Neutrophil (primary cell): ENCODE data around the gene GPR4.

Source experiments
- H3K27ac ChIP-seq: fragments of 200-600 bp; sonication (generic); 2 replicates; pipeline ENCODE4 v1.5.1; 2016; ENCODE audit warnings: mild to moderate bottlenecking, moderate library complexity
- H3K27me3 ChIP-seq: fragments of 200-600 bp; sonication (generic); 2 replicates; pipeline ENCODE4 v1.6.0; 2016; ENCODE audit warnings: mild to moderate bottlenecking
- H3K36me3 ChIP-seq: fragments of 200-600 bp; sonication (generic); 2 replicates; pipeline ENCODE4 v1.5.1; 2017
- H3K4me1 ChIP-seq, 2 experiments: fragments of 200-600 bp in 1 of 2; sonication (generic) in 1 of 2; 1 replicate in 1 of 2; 2 replicates in 1 of 2; pipeline versions ENCODE4 v1.5.1 to v1.6.1; 2013 to 2016; ENCODE audit warnings: low read depth in 1 of 2, low read length in 1 of 2, mild to moderate bottlenecking in 1 of 2, moderate library complexity in 1 of 2; ENCODE audit not compliant: control insufficient read depth in 1 of 2, insufficient read depth in 1 of 2
- H3K4me3 ChIP-seq, 2 experiments: fragments of 200-600 bp in 1 of 2; sonication (generic) in 1 of 2; 1 replicate in 1 of 2; 2 replicates in 1 of 2; pipeline ENCODE4 v1.5.1; 2013 to 2016; ENCODE audit warnings: low read depth in 1 of 2, low read length in 1 of 2, mild to moderate bottlenecking in 1 of 2, moderate library complexity in 1 of 2
- H3K9me3 ChIP-seq: fragments of 200-600 bp; sonication (generic); 2 replicates; pipeline ENCODE4 v1.5.1; 2016
- TF ChIP-seq, protein P1 (sequence below): fragments of 200-600 bp; sonication (generic); IDR thresholded peaks from 2 replicates; pipeline ENCODE4 v1.5.1; 2016; ENCODE audit warnings: antibody characterized with exemption

Gene GPR4

DNA sequence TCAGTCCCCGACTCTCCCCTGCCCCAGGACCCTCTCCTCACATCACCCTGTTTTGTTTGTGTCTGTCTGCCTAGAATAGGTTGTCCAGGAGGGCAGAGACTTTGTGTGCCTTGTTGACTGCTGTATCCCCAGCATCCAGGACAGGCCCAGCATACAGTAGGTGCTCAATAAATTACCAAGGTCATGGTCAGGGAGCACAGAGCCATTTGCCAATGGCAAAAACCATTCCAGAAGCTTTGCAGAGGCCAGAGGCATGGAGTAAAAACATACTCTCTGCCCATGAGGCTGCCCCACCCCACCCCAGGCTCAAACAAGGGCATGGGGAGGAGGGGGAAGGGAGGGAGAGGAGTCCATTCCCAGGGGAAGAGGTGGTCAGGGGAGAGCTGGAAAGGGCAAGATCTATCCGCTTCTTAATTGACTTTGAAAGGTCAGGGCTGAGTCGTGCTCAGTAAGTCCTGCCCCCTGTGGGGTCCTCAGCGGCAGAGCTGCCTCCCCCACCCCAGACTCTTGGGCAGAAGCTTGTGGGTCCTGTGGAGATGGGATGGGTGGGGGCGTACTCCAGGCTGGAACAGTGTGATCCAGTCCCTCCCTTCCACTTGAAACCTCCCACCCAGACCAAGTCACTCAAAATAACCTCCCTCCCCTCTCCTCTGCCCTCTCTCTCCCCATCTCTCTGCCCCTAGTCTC lies 4.4 kb downstream of the GPR4 start:
- no peaks in the 10 kb centered on the region for H3K9me3 ChIP-seq
- H3K4me1 ChIP-seq, result peaks cover 65 to 75% of the 10 kb centered on the region in 2 experiments
- peak overlapping the region; percentile 82 for H3K27ac ChIP-seq
- TF ChIP-seq, protein P1, sequence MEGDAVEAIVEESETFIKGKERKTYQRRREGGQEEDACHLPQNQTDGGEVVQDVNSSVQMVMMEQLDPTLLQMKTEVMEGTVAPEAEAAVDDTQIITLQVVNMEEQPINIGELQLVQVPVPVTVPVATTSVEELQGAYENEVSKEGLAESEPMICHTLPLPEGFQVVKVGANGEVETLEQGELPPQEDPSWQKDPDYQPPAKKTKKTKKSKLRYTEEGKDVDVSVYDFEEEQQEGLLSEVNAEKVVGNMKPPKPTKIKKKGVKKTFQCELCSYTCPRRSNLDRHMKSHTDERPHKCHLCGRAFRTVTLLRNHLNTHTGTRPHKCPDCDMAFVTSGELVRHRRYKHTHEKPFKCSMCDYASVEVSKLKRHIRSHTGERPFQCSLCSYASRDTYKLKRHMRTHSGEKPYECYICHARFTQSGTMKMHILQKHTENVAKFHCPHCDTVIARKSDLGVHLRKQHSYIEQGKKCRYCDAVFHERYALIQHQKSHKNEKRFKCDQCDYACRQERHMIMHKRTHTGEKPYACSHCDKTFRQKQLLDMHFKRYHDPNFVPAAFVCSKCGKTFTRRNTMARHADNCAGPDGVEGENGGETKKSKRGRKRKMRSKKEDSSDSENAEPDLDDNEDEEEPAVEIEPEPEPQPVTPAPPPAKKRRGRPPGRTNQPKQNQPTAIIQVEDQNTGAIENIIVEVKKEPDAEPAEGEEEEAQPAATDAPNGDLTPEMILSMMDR, result no peak
- H3K36me3 ChIP-seq, result no peaks in the 10 kb centered on the region
- peak overlapping the region; percentile 48 to 50 for H3K4me3 ChIP-seq
- H3K27me3 ChIP-seq, result peaks cover 25% of the 10 kb centered on the region

DNA sequence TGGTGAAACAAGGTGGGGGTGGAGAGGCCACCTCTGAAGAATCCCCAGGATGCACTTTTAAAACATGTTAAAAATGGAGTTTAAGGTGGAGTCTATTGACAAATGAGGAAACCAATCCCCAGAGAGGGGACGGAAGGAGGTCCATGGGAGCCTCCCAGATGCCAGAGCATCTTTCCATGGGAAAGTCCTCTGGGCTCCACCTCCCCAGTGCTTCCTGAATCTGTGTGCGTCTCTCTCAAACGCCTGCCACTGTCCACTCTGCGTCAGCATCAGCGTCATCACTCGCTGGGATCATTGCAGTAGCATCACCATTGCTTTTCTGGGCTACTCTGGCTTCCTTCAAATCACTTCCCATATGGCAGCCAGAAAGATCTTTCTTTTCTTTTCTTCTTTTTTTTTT lies 6.2 kb downstream of the GPR4 start:
- Histone ChIP-seq H3K9me3 (no peaks in the 10 kb centered on the region), H3K36me3 (no peaks in the 10 kb centered on the region), H3K4me3 (no peak overlapping the region), H3K4me1 (peaks cover 67 to 81% of the 10 kb centered on the region in 2 experiments), H3K27me3 (peaks cover 8% of the 10 kb centered on the region), H3K27ac (no peak overlapping the region)
- TF ChIP-seq, protein P1, result no peak

DNA sequence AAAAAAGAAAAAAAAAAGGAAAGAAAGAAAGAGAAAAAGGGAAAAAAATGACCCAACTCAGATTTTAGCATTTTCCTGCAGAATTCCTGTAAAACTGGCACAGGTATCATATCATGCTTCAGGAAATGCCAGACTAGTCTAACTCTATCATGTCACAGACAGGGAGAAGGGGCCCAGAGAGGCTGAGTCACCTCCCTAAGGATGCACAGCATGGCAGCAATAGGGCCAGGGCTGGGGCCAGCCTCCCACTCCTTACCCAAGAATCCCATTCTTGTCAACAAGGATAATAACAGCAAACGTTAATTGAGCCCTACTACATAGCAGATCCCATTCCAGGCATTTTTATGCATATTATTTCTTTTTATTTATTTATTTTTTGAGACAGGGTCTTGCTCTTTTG lies 8.5 kb downstream of the GPR4 start:
- peaks cover 13% of the 10 kb centered on the region for H3K27me3 ChIP-seq
- TF ChIP-seq, protein P1, result no peak
- H3K36me3 ChIP-seq, result no peaks in the 10 kb centered on the region
- H3K4me3 ChIP-seq, result no peak overlapping the region
- H3K27ac ChIP-seq, result no peak overlapping the region
- H3K9me3 ChIP-seq, result no peaks in the 10 kb centered on the region
- H3K4me1 ChIP-seq, result peaks cover 50 to 64% of the 10 kb centered on the region in 2 experiments

DNA sequence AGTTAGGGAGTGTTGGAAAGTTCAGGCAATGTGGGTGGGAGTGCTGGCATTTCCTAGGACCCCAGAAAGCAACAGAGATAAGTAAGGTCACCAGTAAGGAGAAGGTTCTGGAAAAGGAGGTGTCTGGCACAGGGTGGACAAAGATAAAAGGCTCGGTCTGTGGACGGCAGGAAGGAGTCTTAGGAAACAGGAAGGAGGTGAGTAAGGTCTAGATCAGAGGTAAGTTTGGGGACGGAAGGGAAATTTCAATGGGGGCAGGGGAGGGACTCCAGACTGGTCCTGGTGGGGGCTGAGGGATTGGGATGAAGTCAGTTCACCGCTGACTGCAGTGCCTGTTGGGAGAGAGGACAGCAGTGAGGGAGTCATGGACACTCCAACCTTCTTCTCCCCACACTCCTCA lies 9.6 kb downstream of the GPR4 start:
- Histone ChIP-seq H3K4me3 (peak overlapping the region; percentile 3 to 7), H3K27me3 (peaks cover 13% of the 10 kb centered on the region), H3K36me3 (no peaks in the 10 kb centered on the region), H3K4me1 (peaks cover 38 to 53% of the 10 kb centered on the region in 2 experiments), H3K27ac (peak overlapping the region; percentile 83), H3K9me3 (no peaks in the 10 kb centered on the region)
- TF ChIP-seq, protein P1, result no peak

DNA sequence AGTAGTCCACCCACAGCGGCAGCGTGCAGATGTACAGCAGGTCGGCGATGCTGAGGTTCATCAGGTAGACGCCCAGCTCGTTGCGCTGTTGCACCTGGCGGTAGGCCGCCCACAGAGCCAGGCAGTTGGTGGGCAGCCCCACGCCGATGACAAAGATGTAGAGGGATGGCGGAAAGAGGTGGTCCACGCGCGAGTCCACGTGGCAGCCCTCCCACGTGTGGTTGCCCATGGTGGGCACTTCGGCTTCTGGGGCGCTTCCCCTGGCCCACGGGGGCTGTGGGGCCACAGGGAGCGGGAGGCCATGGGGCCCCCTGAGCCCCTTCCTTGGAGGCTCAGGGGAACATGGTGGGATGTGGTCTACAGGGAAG lies 10.4 kb downstream of the GPR4 start:
- no peaks in the 10 kb centered on the region for H3K36me3 ChIP-seq
- H3K9me3 ChIP-seq, result no peaks in the 10 kb centered on the region
- TF ChIP-seq, protein P1, result no peak
- H3K27ac ChIP-seq, result peak overlapping the region; percentile 83
- H3K4me3 ChIP-seq, result peak overlapping the region; percentile 24 to 48
- H3K27me3 ChIP-seq, result peaks cover 13% of the 10 kb centered on the region
- peaks cover 34 to 45% of the 10 kb centered on the region in 2 experiments for H3K4me1 ChIP-seq
